ENCODE data around the gene NNMT.

The NNMT gene

GRCh38 chr11:114251815-114252337, 44.3 kb upstream of the NNMT start:
- no peaks in the 10 kb centered on the region for H3K4me1 ChIP-seq
- H3K36me3 ChIP-seq (ENCODE audit: control insufficient read depth, insufficient read depth, low read length) = no peaks in the 10 kb centered on the region

GRCh38 chr11:114252767-114253166, 43.4 kb upstream of the NNMT start:
- Histone ChIP-seq H2AFZ (no peak overlapping the region), H3K4me1 (peaks cover 2% of the 10 kb centered on the region), H3K79me2 (no peaks in the 10 kb centered on the region), H3K9ac (no peak overlapping the region), H3K27ac (no peak overlapping the region), H3K4me3 (ENCODE audit: low read depth, low read length) (no peak overlapping the region), H3K4me2 (ENCODE audit: low read length) (no peak overlapping the region), H3K36me3 (ENCODE audit: control insufficient read depth, insufficient read depth, low read length) (no peaks in the 10 kb centered on the region), H3K9me3 (ENCODE audit: control insufficient read depth, low read length) (no peaks in the 10 kb centered on the region), H3K27me3 (ENCODE audit: control insufficient read depth, insufficient read depth, low read length) (no peaks in the 10 kb centered on the region)
- TF ChIP-seq, protein P1, sequence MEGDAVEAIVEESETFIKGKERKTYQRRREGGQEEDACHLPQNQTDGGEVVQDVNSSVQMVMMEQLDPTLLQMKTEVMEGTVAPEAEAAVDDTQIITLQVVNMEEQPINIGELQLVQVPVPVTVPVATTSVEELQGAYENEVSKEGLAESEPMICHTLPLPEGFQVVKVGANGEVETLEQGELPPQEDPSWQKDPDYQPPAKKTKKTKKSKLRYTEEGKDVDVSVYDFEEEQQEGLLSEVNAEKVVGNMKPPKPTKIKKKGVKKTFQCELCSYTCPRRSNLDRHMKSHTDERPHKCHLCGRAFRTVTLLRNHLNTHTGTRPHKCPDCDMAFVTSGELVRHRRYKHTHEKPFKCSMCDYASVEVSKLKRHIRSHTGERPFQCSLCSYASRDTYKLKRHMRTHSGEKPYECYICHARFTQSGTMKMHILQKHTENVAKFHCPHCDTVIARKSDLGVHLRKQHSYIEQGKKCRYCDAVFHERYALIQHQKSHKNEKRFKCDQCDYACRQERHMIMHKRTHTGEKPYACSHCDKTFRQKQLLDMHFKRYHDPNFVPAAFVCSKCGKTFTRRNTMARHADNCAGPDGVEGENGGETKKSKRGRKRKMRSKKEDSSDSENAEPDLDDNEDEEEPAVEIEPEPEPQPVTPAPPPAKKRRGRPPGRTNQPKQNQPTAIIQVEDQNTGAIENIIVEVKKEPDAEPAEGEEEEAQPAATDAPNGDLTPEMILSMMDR (IDR thresholded peaks at IDR 0.05) = no peak

More at GRCh38 chr11:114251815-114252337, 44.3 kb upstream of the NNMT start:
- H3K27ac ChIP-seq = no peak overlapping the region
- H3K9ac ChIP-seq = no peak overlapping the region
- H3K9me3 ChIP-seq (ENCODE audit: control insufficient read depth, low read length) = no peaks in the 10 kb centered on the region
- H3K79me2 ChIP-seq = no peaks in the 10 kb centered on the region
- no peak overlapping the region for H3K4me2 ChIP-seq (ENCODE audit: low read length)
- H3K27me3 ChIP-seq (ENCODE audit: control insufficient read depth, insufficient read depth, low read length) = no peaks in the 10 kb centered on the region
- no peak overlapping the region for H3K4me3 ChIP-seq (ENCODE audit: low read depth, low read length)
- no peak overlapping the region for H2AFZ ChIP-seq
- TF ChIP-seq, protein P1 (IDR thresholded peaks at IDR 0.05) = no peak

DNA sequence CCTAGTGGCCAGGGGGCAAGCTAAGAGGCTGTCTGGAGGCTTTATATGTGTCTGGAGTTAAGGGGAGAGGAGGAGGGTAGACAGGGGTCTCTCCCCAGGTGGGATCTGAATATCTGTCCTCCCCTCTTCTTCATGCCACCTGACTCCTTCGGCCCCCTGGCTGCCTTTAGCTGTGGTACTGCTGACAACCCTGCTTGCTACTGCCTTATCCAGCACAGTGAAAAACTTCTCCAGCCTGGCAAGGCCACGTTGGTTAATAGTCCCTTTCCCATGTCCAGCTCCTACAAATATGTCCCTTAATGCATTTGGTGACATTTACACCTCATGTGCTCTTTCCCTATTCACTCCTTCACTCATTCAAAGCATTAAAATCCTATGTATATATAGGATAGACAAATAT, 42.4 kb upstream of the NNMT start:
- Histone ChIP-seq H2AFZ (no peak overlapping the region), H3K9me3 (ENCODE audit: control insufficient read depth, low read length) (no peaks in the 10 kb centered on the region), H3K27ac (no peak overlapping the region), H3K79me2 (no peaks in the 10 kb centered on the region), H3K27me3 (ENCODE audit: control insufficient read depth, insufficient read depth, low read length) (no peaks in the 10 kb centered on the region), H3K4me3 (ENCODE audit: low read depth, low read length) (no peak overlapping the region), H3K4me1 (peaks cover 6% of the 10 kb centered on the region), H3K9ac (no peak overlapping the region), H3K36me3 (ENCODE audit: control insufficient read depth, insufficient read depth, low read length) (no peaks in the 10 kb centered on the region), H3K4me2 (ENCODE audit: low read length) (no peak overlapping the region)
- TF ChIP-seq, protein P1 (IDR thresholded peaks at IDR 0.05) = no peak

GRCh38 chr11:114254571-114255146, 41.5 kb upstream of the NNMT start:
- no peaks in the 10 kb centered on the region for H3K36me3 ChIP-seq (ENCODE audit: control insufficient read depth, insufficient read depth, low read length)
- H3K4me1 ChIP-seq = peaks cover 8% of the 10 kb centered on the region
- no peak overlapping the region for H3K27ac ChIP-seq
- no peaks in the 10 kb centered on the region for H3K27me3 ChIP-seq (ENCODE audit: control insufficient read depth, insufficient read depth, low read length)
- no peaks in the 10 kb centered on the region for H3K79me2 ChIP-seq
- H3K9me3 ChIP-seq (ENCODE audit: control insufficient read depth, low read length) = no peaks in the 10 kb centered on the region
- H3K4me3 ChIP-seq (ENCODE audit: low read depth, low read length) = no peak overlapping the region
- H2AFZ ChIP-seq = no peak overlapping the region
- no peak overlapping the region for H3K4me2 ChIP-seq (ENCODE audit: low read length)
- H3K9ac ChIP-seq = no peak overlapping the region
- TF ChIP-seq, protein P1 (IDR thresholded peaks at IDR 0.05) = no peak

GRCh38 chr11:114255289-114255688, 40.9 kb upstream of the NNMT start:
- H2AFZ ChIP-seq = no peak overlapping the region
- H3K9me3 ChIP-seq (ENCODE audit: control insufficient read depth, low read length) = no peaks in the 10 kb centered on the region
- H3K79me2 ChIP-seq = no peaks in the 10 kb centered on the region
- no peaks in the 10 kb centered on the region for H3K27me3 ChIP-seq (ENCODE audit: control insufficient read depth, insufficient read depth, low read length)
- H3K27ac ChIP-seq = no peak overlapping the region
- TF ChIP-seq, protein P1 (IDR thresholded peaks at IDR 0.05) = no peak
- H3K36me3 ChIP-seq (ENCODE audit: control insufficient read depth, insufficient read depth, low read length) = no peaks in the 10 kb centered on the region
- H3K4me2 ChIP-seq (ENCODE audit: low read length) = no peak overlapping the region
- no peak overlapping the region for H3K9ac ChIP-seq
- H3K4me3 ChIP-seq (ENCODE audit: low read depth, low read length) = no peak overlapping the region
- peaks cover 8% of the 10 kb centered on the region for H3K4me1 ChIP-seq
